Mesenchymal stem cell (in vitro differentiated cells and primary cell): ENCODE measurements around the gene TGFBR3L.

Source experiments
- DNase-seq: peaks from one replicate; pipeline ENCODE4 v3.0.0-alpha.2; 2013
- H2AFZ ChIP-seq: one replicate; pipeline ENCODE4 v1.6.1; 2013; ENCODE audit warnings: low read depth, mild to moderate bottlenecking, control low read depth, inconsistent platforms, low read length, moderate library complexity
- H2AK5ac ChIP-seq: 2 replicates; pipeline ENCODE4 v1.6.1; 2013; ENCODE audit warnings: low read length, moderate library complexity, mild to moderate bottlenecking, inconsistent platforms; ENCODE audit not compliant: severe bottlenecking
- H2BK120ac ChIP-seq: one replicate; pipeline ENCODE4 v1.6.1; 2013; ENCODE audit warnings: low read depth, mild to moderate bottlenecking, inconsistent platforms, low read length, moderate library complexity
- H2BK12ac ChIP-seq, 2 experiments: one replicate each; pipeline ENCODE4 v1.6.1; 2013; ENCODE audit warnings: inconsistent platforms in 2 of 2, low read length in 2 of 2, mild to moderate bottlenecking in 2 of 2, moderate library complexity in 2 of 2, control low read depth in 1 of 2
- H2BK15ac ChIP-seq: one replicate; pipeline ENCODE4 v1.6.1; 2013; ENCODE audit warnings: mild to moderate bottlenecking, low read depth, inconsistent platforms; ENCODE audit not compliant: poor library complexity, severe bottlenecking
- H2BK5ac ChIP-seq: 2 replicates; pipeline ENCODE4 v1.6.1; 2013; ENCODE audit warnings: low read depth, mild to moderate bottlenecking, low read length, control low read depth, inconsistent platforms; ENCODE audit not compliant: poor library complexity, severe bottlenecking
- H3K14ac ChIP-seq, 2 experiments: one replicate each; pipeline ENCODE4 v1.6.1; 2013; ENCODE audit warnings: inconsistent platforms in 2 of 2, low read length in 2 of 2, control low read depth in 1 of 2, mild to moderate bottlenecking in 1 of 2, moderate library complexity in 1 of 2
- H3K18ac ChIP-seq, 2 experiments: one replicate each; pipeline ENCODE4 v1.6.1; 2013; ENCODE audit warnings: inconsistent platforms in 2 of 2, low read length in 2 of 2, control low read depth in 1 of 2, low read depth in 1 of 2, mild to moderate bottlenecking in 1 of 2
- H3K23ac ChIP-seq, 2 experiments: one replicate each; pipeline ENCODE4 v1.6.1; 2013; ENCODE audit warnings: inconsistent platforms in 2 of 2, low read length in 2 of 2, mild to moderate bottlenecking in 2 of 2, moderate library complexity in 2 of 2, control low read depth in 1 of 2
- H3K27ac ChIP-seq: 2 replicates; pipeline ENCODE4 v1.5.1; 2013; ENCODE audit warnings: mild to moderate bottlenecking, moderate library complexity, low read length, control low read depth, inconsistent platforms; ENCODE audit not compliant: poor library complexity, severe bottlenecking
- H3K27me3 ChIP-seq, 2 experiments: 2 replicates each; pipeline versions ENCODE4 v1.6.1 to v1.7.0; 2013; ENCODE audit warnings: low read length in 2 of 2, mild to moderate bottlenecking in 2 of 2, moderate library complexity in 2 of 2, control low read depth in 1 of 2, inconsistent platforms in 1 of 2; ENCODE audit not compliant: control insufficient read depth in 1 of 2, insufficient read depth in 1 of 2
- H3K36me3 ChIP-seq, 2 experiments: 2 replicates each; pipeline versions ENCODE4 v1.6.1 to v1.7.0; 2013; ENCODE audit warnings: low read length in 2 of 2, control low read depth in 1 of 2, inconsistent platforms in 1 of 2, low read depth in 1 of 2, mild to moderate bottlenecking in 1 of 2; ENCODE audit not compliant: insufficient read depth in 2 of 2, control insufficient read depth in 1 of 2
- H3K4ac ChIP-seq, 2 experiments: one replicate each; pipeline ENCODE4 v1.6.1; 2013; ENCODE audit warnings: inconsistent platforms in 2 of 2, low read length in 2 of 2, mild to moderate bottlenecking in 2 of 2, moderate library complexity in 2 of 2, control low read depth in 1 of 2, low read depth in 1 of 2
- H3K4me1 ChIP-seq: 2 replicates; pipeline ENCODE4 v1.6.1; 2013; ENCODE audit warnings: low read depth, low read length, control low read depth; ENCODE audit not compliant: control insufficient read depth, insufficient read depth
- H3K4me2 ChIP-seq: 2 replicates; pipeline ENCODE4 v1.6.1; 2013; ENCODE audit warnings: low read length, mild to moderate bottlenecking, inconsistent platforms; ENCODE audit not compliant: poor library complexity, severe bottlenecking
- H3K4me3 ChIP-seq, 2 experiments: 2 replicates each; pipeline versions ENCODE4 v1.5.1 to v1.7.0; 2013; ENCODE audit warnings: low read length in 2 of 2, mild to moderate bottlenecking in 2 of 2, control low read depth in 1 of 2, low read depth in 1 of 2; ENCODE audit not compliant: insufficient read depth in 1 of 2
- H3K79me1 ChIP-seq: replicated peaks from 2 replicates; pipeline ENCODE4 v1.6.1; 2013; ENCODE audit warnings: mild to moderate bottlenecking, control low read depth, low read length, inconsistent platforms; ENCODE audit not compliant: poor library complexity, severe bottlenecking
- H3K9ac ChIP-seq: 2 replicates; pipeline ENCODE4 v1.7.0; 2013; ENCODE audit warnings: mild to moderate bottlenecking, low read length, moderate library complexity
- H3K9me3 ChIP-seq: 2 replicates; pipeline ENCODE4 v1.7.0; 2013; ENCODE audit warnings: mild to moderate bottlenecking, low read length; ENCODE audit not compliant: control insufficient read depth
- H4K8ac ChIP-seq: one replicate; pipeline ENCODE4 v1.6.1; 2013; ENCODE audit warnings: inconsistent platforms, mild to moderate bottlenecking, low read length, moderate library complexity
- H4K91ac ChIP-seq: one replicate; pipeline ENCODE4 v1.6.1; 2013; ENCODE audit warnings: mild to moderate bottlenecking, low read length, inconsistent platforms
- WGBS: methylation state at CpG from one replicate; pipeline ENCODE4 v1.1.7; 2013; ENCODE audit warnings: mixed read lengths; 5-methylcytosine and 5-hydroxymethylcytosine counted together

Gene TGFBR3L

DNA sequence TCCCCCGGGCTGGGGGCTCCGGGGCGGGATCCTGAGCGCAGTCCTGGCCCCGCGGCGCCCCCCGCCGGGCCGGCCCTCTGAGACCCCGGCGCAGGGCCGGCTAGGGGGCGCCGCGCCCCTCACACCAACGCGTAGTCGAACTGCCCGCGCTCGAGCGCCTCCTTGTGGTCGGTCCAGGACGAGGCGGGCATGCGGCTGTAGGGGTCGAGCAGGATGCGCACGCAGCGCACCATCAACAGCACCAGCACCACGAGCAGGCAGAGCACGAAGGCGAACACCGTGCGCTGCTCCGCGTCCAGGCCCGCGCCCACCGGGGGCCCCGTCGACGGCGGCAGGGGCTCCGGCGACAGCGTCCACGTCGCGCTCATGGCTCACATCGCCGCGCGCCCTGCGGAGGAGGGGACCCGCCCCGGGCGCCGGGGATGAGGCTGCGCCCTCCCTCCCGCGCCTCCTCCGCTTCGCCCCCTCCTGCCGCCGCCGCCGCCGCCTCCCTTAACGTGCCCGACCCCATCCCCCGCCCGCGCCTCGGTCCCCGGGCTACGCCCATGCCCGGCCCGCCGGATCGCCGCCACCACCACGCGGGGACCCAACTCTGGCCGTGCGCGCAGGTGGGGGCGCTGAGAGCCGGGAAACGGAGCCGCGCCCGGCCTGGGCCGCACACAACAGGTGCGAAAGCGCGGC lies 10.7 kb downstream of the TGFBR3L start:
- Histone ChIP-seq H2BK15ac (no peak overlapping the region), H3K4me1 (peaks cover 53% of the 10 kb centered on the region), H3K27ac (no peak overlapping the region), H4K8ac (no peak overlapping the region), H2BK5ac (no peak overlapping the region), H3K79me1 (peaks cover 11% of the 10 kb centered on the region), H3K4ac (peak overlapping the region in 1 of 2 experiments; percentile 34), H2AFZ (no peak overlapping the region), H3K14ac (no peak overlapping the region), H3K23ac (peak overlapping the region in 1 of 2 experiments; percentile 28), H3K4me2 (peak overlapping the region; percentile 87), H3K18ac (peak overlapping the region in 1 of 2 experiments; percentile 15), H3K36me3 (peaks cover 18 to 50% of the 10 kb centered on the region in 2 experiments), H3K27me3 (no peaks in the 10 kb centered on the region), H2BK12ac (no peak overlapping the region), H2AK5ac (no peak overlapping the region), H3K9ac (no peak overlapping the region), H2BK120ac (no peak overlapping the region), H3K4me3 (peak overlapping the region; percentile 46 to 62), H3K9me3 (no peaks in the 10 kb centered on the region), H4K91ac (no peak overlapping the region)
- peak; percentile 75 for DNase-seq
- 3% methylated on average over 33 of the region's 98 CpGs for WGBS

- H3K27ac ChIP-seq: no peak within 1 kb of the TSS
- peak within 1 kb of the TSS in 1 of 2 experiments; percentile 47 for H3K23ac ChIP-seq
- no peak within 1 kb of the TSS for H2AK5ac ChIP-seq
- H2BK15ac ChIP-seq: peak within 1 kb of the TSS; percentile 30
- peaks cover 11% of the 10 kb centered on the region for H3K79me1 ChIP-seq
- H4K8ac ChIP-seq: peak within 1 kb of the TSS; percentile 88
- H3K4me2 ChIP-seq: peak within 1 kb of the TSS; percentile 88
- H2BK5ac ChIP-seq: no peak within 1 kb of the TSS
- H3K14ac ChIP-seq: peak within 1 kb of the TSS in 1 of 2 experiments; percentile 72
- peaks cover 27 to 58% of the 10 kb centered on the region in 2 experiments for H3K36me3 ChIP-seq
- peak within 1 kb of the TSS; percentile 60 to 93 for H3K18ac ChIP-seq
- peaks cover 51% of the 10 kb centered on the region for H3K4me1 ChIP-seq
- peak within 1 kb of the TSS; percentile 79 for H3K9ac ChIP-seq
- DNase-seq: peak; percentile 75
- H2BK12ac ChIP-seq: peak within 1 kb of the TSS; percentile 20 to 60
- H2BK120ac ChIP-seq: peak within 1 kb of the TSS; percentile 86
- H3K9me3 ChIP-seq: no peaks in the 10 kb centered on the region
- peak within 1 kb of the TSS; percentile 62 to 77 for H3K4me3 ChIP-seq
- H3K4ac ChIP-seq: peak within 1 kb of the TSS; percentile 15 to 90
- H4K91ac ChIP-seq: peak within 1 kb of the TSS; percentile 70
- H2AFZ ChIP-seq: peak within 1 kb of the TSS; percentile 92
- no peaks in the 10 kb centered on the region for H3K27me3 ChIP-seq
- 5% methylated on average over 38 of the region's 65 CpGs for WGBS
Measured at GRCh38 chr19:7926021-7926726, 11.5 kb downstream of the TGFBR3L start, which contains the start of gene CTXN1. TSS of gene CTXN1 (minus strand) at chr19:7926135. CDS start at chr19:7925538, 597 bp downstream.

- no peak overlapping the region for H2AK5ac ChIP-seq
- no peaks in the 10 kb centered on the region for H3K27me3 ChIP-seq
- 92% methylated on average over 31 of the region's 32 CpGs for WGBS
- H3K23ac ChIP-seq: no peak overlapping the region
- peak overlapping the region; percentile 70 for H4K91ac ChIP-seq
- no peaks in the 10 kb centered on the region for H3K9me3 ChIP-seq
- peak overlapping the region; percentile 45 for H4K8ac ChIP-seq
- H3K4me3 ChIP-seq: peak overlapping the region in 1 of 2 experiments; percentile 77
- peaks cover 44% of the 10 kb centered on the region for H3K4me1 ChIP-seq
- peak overlapping the region in 1 of 2 experiments; percentile 22 for H3K14ac ChIP-seq
- peak overlapping the region; percentile 30 for H2BK15ac ChIP-seq
- H3K36me3 ChIP-seq: peaks cover 31 to 60% of the 10 kb centered on the region in 2 experiments
- DNase-seq: no peak
- peak overlapping the region in 1 of 2 experiments; percentile 48 for H3K18ac ChIP-seq
- peaks cover 15% of the 10 kb centered on the region for H3K79me1 ChIP-seq
- peak overlapping the region in 1 of 2 experiments; percentile 48 for H2BK12ac ChIP-seq
- H2AFZ ChIP-seq: no peak overlapping the region
- no peak overlapping the region for H2BK5ac ChIP-seq
- no peak overlapping the region for H2BK120ac ChIP-seq
- no peak overlapping the region for H3K27ac ChIP-seq
- peak overlapping the region; percentile 88 for H3K4me2 ChIP-seq
- peak overlapping the region; percentile 79 for H3K9ac ChIP-seq
- H3K4ac ChIP-seq: no peak overlapping the region
Measured at GRCh38 chr19:7926727-7927604, 12.3 kb downstream of the TGFBR3L start.
